ENCODE results near the gene PMM2.
"Not testable (repeated sequence)": the region's sequence is repeated elsewhere in the genome, so short reads cannot be mapped to it uniquely, and the experiment has no call there.

PMM2 gene

GRCh38 chr16:8785408-8785807 is 12.2 kb upstream of the PMM2 start:
- DNase-seq = no peak

- DNase-seq = not testable (repeated sequence)
Measured at GRCh38 chr16:8786316-8786715, 11.3 kb upstream of the PMM2 start.

- DNase-seq = no peak
Measured at GRCh38 chr16:8788578-8789172, 9.0 kb upstream of the PMM2 start.

GRCh38 chr16:8795091-8795490 is 2.5 kb upstream of the PMM2 start:
- no peak for DNase-seq

GRCh38 chr16:8795818-8796217 is 1.8 kb upstream of the PMM2 start:
- no peak for DNase-seq

- no peak for DNase-seq
Measured at GRCh38 chr16:8796469-8797363, 923 bp upstream of the PMM2 start.

GRCh38 chr16:8798174-8798527 is 512 bp downstream of the PMM2 start:
- no peak for DNase-seq

GRCh38 chr16:8798535-8799157 is 1.0 kb downstream of the PMM2 start:
- DNase-seq = no peak

- no peak for DNase-seq
Measured at GRCh38 chr16:8801701-8802100, 4.1 kb downstream of the PMM2 start.

GRCh38 chr16:8803733-8804132 is 6.1 kb downstream of the PMM2 start:
- DNase-seq = not testable (repeated sequence)

GRCh38 chr16:8804313-8804712 is 6.7 kb downstream of the PMM2 start:
- DNase-seq = no peak

- no peak for DNase-seq
Measured at GRCh38 chr16:8806272-8806983, 8.8 kb downstream of the PMM2 start.

- no peak for DNase-seq
Measured at GRCh38 chr16:8807189-8807588, 9.6 kb downstream of the PMM2 start.

- no peak for DNase-seq
Measured at GRCh38 chr16:8808009-8808408, 10.4 kb downstream of the PMM2 start.

- no peak for DNase-seq
Measured at GRCh38 chr16:8808613-8809353, 11.1 kb downstream of the PMM2 start.

GRCh38 chr16:8812162-8812843 is 14.7 kb downstream of the PMM2 start:
- DNase-seq = no peak

GRCh38 chr16:8814095-8814806 is 16.6 kb downstream of the PMM2 start:
- no peak for DNase-seq

GRCh38 chr16:8816967-8817655 is 19.5 kb downstream of the PMM2 start:
- DNase-seq = no peak

GRCh38 chr16:8818504-8819270 is 21.0 kb downstream of the PMM2 start:
- DNase-seq = no peak
